BLaER1 (cell line): ENCODE results near the gene MAP4K2.
A peak's percentile ranks its signal among the peaks of the same experiment; 100 is the strongest.

Experiments
- H3K27ac ChIP-seq: shearing (Covaris generic); formaldehyde crosslinking; 2 replicates; pipeline ENCODE4 v1.8.1; 2022
- H3K27me3 ChIP-seq: shearing (Covaris generic); formaldehyde crosslinking; 2 replicates; pipeline ENCODE4 v1.8.1; 2022
- H3K36me3 ChIP-seq: shearing (Covaris generic); formaldehyde crosslinking; 2 replicates; pipeline ENCODE4 v1.8.1; 2022
- H3K4me1 ChIP-seq: shearing (Covaris generic); formaldehyde crosslinking; 2 replicates; pipeline ENCODE4 v1.8.1; 2022
- H3K4me2 ChIP-seq: shearing (Covaris generic); formaldehyde crosslinking; 2 replicates; pipeline ENCODE4 v1.8.1; 2022
- H3K4me3 ChIP-seq: shearing (Covaris generic); formaldehyde crosslinking; 2 replicates; pipeline ENCODE4 v1.8.1; 2022
- H3K9ac ChIP-seq: shearing (Covaris generic); formaldehyde crosslinking; 2 replicates; pipeline ENCODE4 v1.8.1; 2022
- H3K9me3 ChIP-seq: shearing (Covaris generic); formaldehyde crosslinking; 2 replicates; pipeline ENCODE4 v1.8.1; 2022
- H4K20me1 ChIP-seq: shearing (Covaris generic); formaldehyde crosslinking; 2 replicates; pipeline ENCODE4 v1.8.1; 2022
- Cebpa-rat ChIP-seq: shearing (Covaris generic); IDR thresholded peaks from 2 replicates; pipeline ENCODE4 v1.8.1; 2022

The MAP4K2 gene

DNA sequence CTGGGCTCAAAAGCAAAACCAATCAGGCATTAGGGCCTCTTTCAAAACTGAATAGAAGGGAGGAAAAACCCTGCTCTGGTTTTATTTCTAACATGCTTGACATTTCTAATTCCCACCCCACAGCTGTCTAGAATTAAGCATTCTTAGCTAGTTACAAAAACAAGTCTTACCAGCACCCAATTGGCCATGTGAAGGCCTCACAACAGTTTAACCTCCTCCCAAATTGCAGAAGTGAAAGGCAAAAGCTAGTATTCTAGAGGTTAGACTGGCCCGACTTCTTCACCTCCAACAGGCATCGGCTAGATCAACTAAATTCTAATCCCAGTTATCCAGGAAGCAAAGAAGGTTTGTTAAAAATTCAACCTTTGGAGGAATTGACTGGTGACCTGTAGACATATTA lies 31.2 kb downstream of the MAP4K2 start:
- Histone ChIP-seq H3K36me3 (peaks cover 100% of the 10 kb centered on the region), H3K4me1 (peaks cover 100% of the 10 kb centered on the region), H3K4me3 (peak overlapping the region; percentile 43; the same call in 1 of the 2 replicates), H3K9me3 (no peaks in the 10 kb centered on the region), H3K27ac (peak overlapping the region; percentile 60), H4K20me1 (peaks cover 100% of the 10 kb centered on the region), H3K9ac (peak overlapping the region; percentile 61; the same call in 1 of the 2 replicates), H3K27me3 (no peaks in the 10 kb centered on the region), H3K4me2 (peak overlapping the region; percentile 100)
- no peak for TF ChIP-seq Cebpa-rat

DNA sequence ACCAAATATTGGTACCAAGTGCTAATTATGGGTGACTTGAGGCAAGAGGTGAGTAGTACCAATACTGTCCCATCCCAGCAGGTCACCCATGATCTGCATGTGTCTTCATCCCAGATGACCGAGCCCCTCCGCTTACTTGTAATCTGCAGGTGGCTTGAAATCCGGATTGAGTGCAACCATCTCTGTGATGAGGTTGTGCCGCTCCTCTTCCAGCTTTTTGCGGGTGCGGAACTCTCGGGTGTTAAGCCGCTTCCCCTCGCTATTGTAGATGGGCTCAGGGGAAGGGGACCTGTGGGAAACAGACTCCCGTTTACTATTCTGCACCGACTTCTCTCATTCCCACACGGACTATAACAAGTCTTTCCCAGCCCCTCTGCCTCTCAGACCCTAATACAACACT lies 32.9 kb downstream of the MAP4K2 start:
- no peak overlapping the region for H3K4me3 ChIP-seq
- H3K27ac ChIP-seq: no peak overlapping the region
- peaks cover 100% of the 10 kb centered on the region for H4K20me1 ChIP-seq
- no peak overlapping the region for H3K4me2 ChIP-seq
- H3K4me1 ChIP-seq: peaks cover 98% of the 10 kb centered on the region
- no peaks in the 10 kb centered on the region for H3K27me3 ChIP-seq
- no peak overlapping the region for H3K9ac ChIP-seq
- H3K9me3 ChIP-seq: no peaks in the 10 kb centered on the region
- peaks cover 99% of the 10 kb centered on the region for H3K36me3 ChIP-seq
- TF ChIP-seq Cebpa-rat: no peak

DNA sequence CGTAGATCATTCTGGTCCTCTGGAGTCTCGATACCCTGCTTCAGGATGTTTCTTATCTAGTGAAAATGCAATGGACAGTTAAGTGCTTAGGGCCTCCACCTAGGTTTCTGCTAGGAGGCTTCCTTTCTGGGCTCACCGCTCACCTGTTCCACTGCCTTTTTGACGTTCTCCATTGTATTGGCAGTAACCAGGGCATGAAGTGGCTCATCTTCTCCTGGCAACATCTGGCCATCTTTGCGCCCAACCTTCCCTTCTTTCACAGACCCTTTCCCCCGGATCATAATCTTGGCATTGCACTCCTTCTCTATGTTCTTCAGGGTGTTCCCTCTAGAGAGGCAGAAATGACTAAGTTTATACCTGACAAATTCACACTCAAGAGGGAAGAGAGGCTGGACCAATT lies 33.7 kb downstream of the MAP4K2 start:
- Histone ChIP-seq H4K20me1 (peaks cover 100% of the 10 kb centered on the region), H3K27ac (0 out of 2 replicates have a peak overlapping the region, but pooled peaks have one; percentile 23), H3K9ac (peak overlapping the region; percentile 39; the same call in 1 of the 2 replicates), H3K4me2 (peak overlapping the region; percentile 40; the same call in 1 of the 2 replicates), H3K27me3 (no peaks in the 10 kb centered on the region), H3K36me3 (peaks cover 99% of the 10 kb centered on the region), H3K4me3 (no peak overlapping the region), H3K9me3 (no peaks in the 10 kb centered on the region), H3K4me1 (peaks cover 98% of the 10 kb centered on the region)
- no peak for TF ChIP-seq Cebpa-rat

DNA sequence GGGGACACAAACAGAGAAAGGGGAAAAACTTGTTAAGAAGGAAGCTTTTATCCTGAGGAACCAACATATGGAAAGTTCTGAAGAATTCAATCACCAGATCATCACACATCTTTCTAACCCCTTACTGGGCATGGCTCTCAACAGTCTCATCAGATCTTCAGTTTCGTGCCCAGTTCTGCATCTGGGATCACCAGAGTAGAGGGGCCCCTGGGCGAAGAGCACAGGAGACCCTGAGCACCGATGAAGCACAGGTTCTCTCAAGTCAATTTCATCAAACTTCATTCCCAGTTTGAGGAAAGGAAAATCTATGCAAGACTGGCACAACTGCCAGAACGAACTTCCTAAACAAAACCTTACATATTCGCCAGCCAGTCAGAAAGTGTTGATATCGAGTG lies 34.7 kb downstream of the MAP4K2 start:
- Histone ChIP-seq H3K36me3 (peaks cover 99% of the 10 kb centered on the region), H3K4me3 (no peak overlapping the region), H3K4me2 (peak overlapping the region; percentile 40), H3K9me3 (no peaks in the 10 kb centered on the region), H4K20me1 (peaks cover 100% of the 10 kb centered on the region), H3K27ac (no peak overlapping the region), H3K9ac (0 out of 2 replicates have a peak overlapping the region, but pooled peaks have one; percentile 4), H3K27me3 (no peaks in the 10 kb centered on the region), H3K4me1 (peaks cover 98% of the 10 kb centered on the region)
- TF ChIP-seq Cebpa-rat: no peak

DNA sequence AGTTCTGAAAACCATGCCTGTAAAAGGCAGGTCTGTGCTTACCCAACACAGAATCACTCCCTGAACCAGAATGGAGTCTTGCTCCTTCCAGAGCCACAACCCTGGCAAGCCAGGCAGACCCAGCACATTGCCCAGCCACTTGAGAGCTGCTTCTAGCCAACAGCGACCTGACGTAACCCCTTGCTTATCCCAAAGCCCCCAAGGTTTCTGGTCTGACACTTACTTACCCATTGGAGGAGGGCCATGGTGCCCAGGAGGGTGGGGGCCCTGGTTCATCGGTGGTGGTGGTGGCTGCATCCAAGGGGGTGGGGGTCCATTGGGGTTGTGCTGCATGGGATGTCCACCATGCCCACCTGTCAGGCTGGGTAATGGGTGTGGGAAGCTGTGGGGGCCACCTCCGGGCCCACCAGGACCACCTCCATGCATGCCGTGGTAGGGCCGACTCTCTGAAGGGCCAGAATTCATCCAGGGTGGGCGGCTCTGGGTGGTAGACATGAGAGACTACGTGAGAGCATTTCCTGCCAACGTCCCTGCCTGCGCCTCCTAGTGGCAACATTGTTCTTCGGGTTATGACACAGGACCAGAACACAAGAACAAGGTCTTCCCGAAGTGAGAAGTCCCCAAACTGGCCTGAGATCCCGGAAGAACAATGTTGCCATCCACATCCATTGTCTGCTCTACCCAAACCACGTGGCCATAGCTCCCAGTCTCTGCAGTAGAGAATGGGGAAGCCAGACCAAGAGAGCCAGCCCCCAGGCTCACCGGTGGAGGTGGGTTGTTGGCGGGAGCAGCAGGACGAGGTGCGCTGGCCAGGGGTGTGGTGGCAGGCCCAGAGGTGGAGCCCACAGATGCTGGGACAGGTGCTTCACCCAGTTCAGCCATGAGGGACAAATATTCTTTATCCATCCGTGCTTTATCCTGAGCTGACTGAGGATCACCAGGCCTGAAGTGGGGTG lies 35.4 kb downstream of the MAP4K2 start:
- Histone ChIP-seq H4K20me1 (peaks cover 100% of the 10 kb centered on the region), H3K4me1 (peaks cover 98% of the 10 kb centered on the region), H3K27ac (peak overlapping the region; percentile 59; the same call in 1 of the 2 replicates), H3K4me3 (no peak overlapping the region), H3K27me3 (no peaks in the 10 kb centered on the region), H3K9me3 (no peaks in the 10 kb centered on the region), H3K9ac (peak overlapping the region; percentile 40; the same call in 1 of the 2 replicates), H3K4me2 (peak overlapping the region; percentile 40), H3K36me3 (peaks cover 99% of the 10 kb centered on the region)
- TF ChIP-seq Cebpa-rat: no peak

DNA sequence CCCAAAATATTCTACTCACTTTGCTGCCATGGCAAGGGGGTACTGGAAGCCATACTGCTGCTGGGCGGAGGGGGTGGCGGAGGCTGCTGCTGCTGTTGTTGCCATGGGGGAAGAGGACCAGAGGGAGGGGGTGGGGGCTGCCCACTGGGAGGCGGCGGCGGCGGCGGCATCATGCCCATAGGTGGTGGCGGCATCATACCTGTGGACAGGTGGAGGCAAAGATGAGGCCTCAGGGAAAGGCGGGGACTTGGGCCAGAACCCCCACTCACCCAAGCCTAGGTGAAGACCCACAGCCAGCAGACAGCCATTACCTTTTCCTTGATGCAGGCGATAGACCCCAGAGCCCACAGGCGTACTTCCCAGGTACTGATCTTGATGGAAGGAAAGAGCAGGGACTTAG lies 36.1 kb downstream of the MAP4K2 start:
- H4K20me1 ChIP-seq: peaks cover 100% of the 10 kb centered on the region
- no peaks in the 10 kb centered on the region for H3K9me3 ChIP-seq
- TF ChIP-seq Cebpa-rat: no peak
- peak overlapping the region; percentile 40; the same call in 1 of the 2 replicates for H3K9ac ChIP-seq
- H3K4me2 ChIP-seq: peak overlapping the region; percentile 40
- no peaks in the 10 kb centered on the region for H3K27me3 ChIP-seq
- peaks cover 99% of the 10 kb centered on the region for H3K36me3 ChIP-seq
- peak overlapping the region; percentile 59; the same call in 1 of the 2 replicates for H3K27ac ChIP-seq
- H3K4me1 ChIP-seq: peaks cover 98% of the 10 kb centered on the region
- no peak overlapping the region for H3K4me3 ChIP-seq

DNA sequence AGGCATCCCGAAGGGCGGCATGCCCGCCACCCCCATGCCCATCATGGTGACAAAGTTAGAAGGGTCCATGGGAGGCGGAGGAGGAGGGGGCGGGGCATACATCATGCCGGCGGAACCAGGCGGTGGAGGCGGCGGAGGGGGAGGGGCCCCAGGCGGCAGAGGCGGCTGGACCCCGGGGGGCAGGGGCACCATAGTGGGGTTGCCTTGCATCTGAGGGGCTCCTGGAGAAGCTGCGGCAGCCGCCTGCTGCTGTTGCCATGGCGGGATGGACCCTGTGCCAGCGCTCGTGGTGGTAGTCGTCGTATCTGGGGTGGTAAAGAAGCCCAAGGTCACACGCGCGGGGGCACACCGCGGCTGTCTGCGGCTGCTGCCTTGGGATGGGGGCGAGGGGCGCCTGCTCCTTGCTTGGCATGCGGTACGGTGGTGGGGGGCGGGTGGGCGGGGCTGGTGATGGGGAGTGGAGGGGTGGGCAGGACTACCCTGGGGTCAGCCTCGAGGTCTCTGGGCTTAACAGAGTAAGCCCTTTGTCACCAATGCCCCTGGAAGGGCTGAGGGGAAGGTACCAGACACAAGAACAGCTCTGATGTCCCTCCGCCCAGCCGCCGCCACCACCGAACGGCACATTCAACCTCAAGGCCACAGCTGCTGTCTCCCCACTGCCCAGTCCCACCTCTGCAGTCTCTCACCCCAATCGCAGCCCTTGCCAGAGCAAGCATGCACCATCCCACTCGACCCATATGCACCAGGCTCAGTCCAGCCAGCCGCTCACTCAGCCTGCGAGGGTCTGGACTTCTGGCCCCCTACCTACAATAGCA lies 37.0 kb downstream of the MAP4K2 start:
- no peak overlapping the region for H3K4me3 ChIP-seq
- no peaks in the 10 kb centered on the region for H3K27me3 ChIP-seq
- H3K9me3 ChIP-seq: no peaks in the 10 kb centered on the region
- H3K27ac ChIP-seq: no peak overlapping the region
- H3K4me1 ChIP-seq: peaks cover 98% of the 10 kb centered on the region
- TF ChIP-seq Cebpa-rat: no peak
- peaks cover 92% of the 10 kb centered on the region for H3K36me3 ChIP-seq
- peak overlapping the region; percentile 79 for H3K4me2 ChIP-seq
- H3K9ac ChIP-seq: no peak overlapping the region
- H4K20me1 ChIP-seq: peaks cover 100% of the 10 kb centered on the region

DNA sequence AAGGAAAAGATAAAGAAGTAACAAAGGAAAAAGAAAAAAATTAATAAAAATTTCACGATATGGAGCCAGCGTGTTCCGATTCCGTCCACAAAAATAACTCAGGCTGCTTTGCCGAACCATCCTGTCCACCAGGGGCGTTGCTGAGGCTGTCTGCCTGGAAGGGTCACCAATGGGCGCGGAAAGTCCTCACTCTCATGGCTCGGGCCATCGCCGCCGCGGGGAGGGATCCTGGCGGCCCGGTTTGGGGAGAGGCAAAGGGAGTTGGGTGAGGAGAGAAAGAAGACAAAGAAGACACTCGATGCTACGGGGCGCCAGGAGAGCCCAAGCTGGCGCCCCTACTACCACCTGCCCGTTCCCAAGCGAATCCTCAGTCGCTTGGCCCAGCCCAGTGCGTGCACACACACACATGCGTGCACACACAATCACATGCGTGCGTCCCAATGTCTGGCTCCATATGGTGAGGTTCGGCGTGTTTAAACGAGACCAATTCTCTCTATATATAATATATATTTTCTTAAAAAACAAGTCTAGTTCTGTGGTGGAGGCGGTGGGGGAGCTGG lies 37.6 kb downstream of the MAP4K2 start:
- Histone ChIP-seq H3K4me1 (peaks cover 98% of the 10 kb centered on the region), H3K27ac (peak overlapping the region; percentile 78; the same call in 1 of the 2 replicates)

DNA sequence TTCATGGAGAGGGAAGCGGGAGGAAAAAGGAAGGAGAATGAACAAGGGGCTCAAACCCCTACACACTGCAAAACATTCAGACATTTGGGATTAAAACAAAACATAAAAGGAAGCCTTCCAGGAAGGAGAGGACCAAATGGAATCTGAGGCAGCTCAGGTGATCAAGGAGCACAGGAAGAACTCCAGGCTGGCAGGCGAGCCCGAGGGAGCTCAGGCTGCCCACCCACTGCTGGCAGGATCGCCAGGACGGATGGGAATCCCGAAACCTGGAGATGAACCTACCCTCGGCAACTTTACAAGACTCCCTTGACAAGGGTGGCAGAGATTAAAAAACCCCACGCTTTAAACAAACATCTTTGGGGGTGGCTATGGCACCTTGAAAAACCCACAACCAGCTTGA lies 38.3 kb downstream of the MAP4K2 start:
- H3K36me3 ChIP-seq: peaks cover 79% of the 10 kb centered on the region
- peak overlapping the region; percentile 78 for H3K27ac ChIP-seq
- H3K9ac ChIP-seq: peak overlapping the region; percentile 74
- no peak overlapping the region; the same call in 1 of the 2 replicates for H3K4me3 ChIP-seq
- no peaks in the 10 kb centered on the region for H3K27me3 ChIP-seq
- TF ChIP-seq Cebpa-rat: no peak
- H3K9me3 ChIP-seq: no peaks in the 10 kb centered on the region
- H3K4me2 ChIP-seq: peak overlapping the region; percentile 79
- peaks cover 98% of the 10 kb centered on the region for H3K4me1 ChIP-seq
- H4K20me1 ChIP-seq: peaks cover 99% of the 10 kb centered on the region

More for the DNA sequence above, 37.6 kb downstream of the MAP4K2 start:
- Histone ChIP-seq H3K4me3 (no peak overlapping the region; the same call in 1 of the 2 replicates), H4K20me1 (peaks cover 100% of the 10 kb centered on the region), H3K27me3 (no peaks in the 10 kb centered on the region), H3K4me2 (peak overlapping the region; percentile 79), H3K9me3 (no peaks in the 10 kb centered on the region), H3K36me3 (peaks cover 85% of the 10 kb centered on the region), H3K9ac (peak overlapping the region; percentile 74)
- TF ChIP-seq Cebpa-rat: no peak
